NCI-H1105 treated with DMSO at 0.1 percent for 48 hours (cell line): ENCODE results near the gene MALL.
"Not testable (repeated sequence)": the region's sequence is repeated elsewhere in the genome, so short reads cannot be mapped to it uniquely, and the experiment has no call there.

Experiments used
- DNase-seq: peaks from one replicate; lab custom pipeline; 2025; lab: John Stamatoyannopoulos, UW

Gene MALL

GRCh38 chr2:110115291-110116032 is at the start of gene MALL:
Gene MALL (minus strand): TSS chr2:110115822. CDS start chr2:110115792, 30 bp downstream.
- no peak for DNase-seq

GRCh38 chr2:110157153-110157793 is 41.7 kb upstream of the MALL start:
- DNase-seq, result peak; percentile 23

- not testable (repeated sequence) for DNase-seq
These were observed 39.2 kb upstream of the MALL start for GRCh38 chr2:110154828-110155227.

DNA sequence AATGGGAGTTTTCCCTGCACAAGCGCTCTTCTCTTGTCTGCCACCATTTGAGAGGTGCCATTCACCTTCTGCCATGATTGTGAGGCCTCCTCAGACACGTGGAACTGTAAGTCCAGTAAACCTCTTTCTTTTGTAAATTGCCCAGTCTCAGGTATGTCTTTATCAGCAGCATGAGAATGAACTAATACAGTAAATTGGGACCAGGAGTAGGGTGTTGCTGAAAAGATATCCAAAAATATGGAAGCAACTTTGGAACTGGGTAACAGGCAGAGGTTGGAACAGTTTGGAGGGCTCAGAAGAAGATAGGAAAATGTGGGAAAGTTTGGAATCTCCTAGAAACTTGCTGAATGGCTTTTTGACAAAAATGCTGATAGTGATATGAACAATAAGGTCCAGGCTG is 38.6 kb upstream of the MALL start:
- not testable (repeated sequence) for DNase-seq

- DNase-seq, result no peak
These were observed 37.8 kb upstream of the MALL start for GRCh38 chr2:110153416-110153815.

DNA sequence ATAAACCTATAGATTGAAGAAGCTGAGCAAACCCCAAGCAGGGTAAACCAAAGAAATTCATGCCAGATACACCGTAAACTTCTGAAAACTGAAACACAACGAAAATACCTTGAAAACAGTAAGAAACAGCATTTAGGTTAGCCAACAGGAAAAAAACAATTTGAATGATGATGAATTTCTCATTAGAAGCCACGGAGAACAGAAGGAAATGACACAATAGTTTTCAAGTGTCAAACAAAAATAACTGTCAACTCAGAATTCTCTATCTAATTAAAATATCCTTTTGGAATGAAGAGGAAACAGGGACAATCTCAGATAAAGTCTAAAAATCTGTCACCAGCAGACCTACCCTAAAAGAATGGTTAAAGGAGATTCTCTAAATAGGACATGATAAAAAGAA is 37.3 kb upstream of the MALL start:
- DNase-seq, result no peak

DNA sequence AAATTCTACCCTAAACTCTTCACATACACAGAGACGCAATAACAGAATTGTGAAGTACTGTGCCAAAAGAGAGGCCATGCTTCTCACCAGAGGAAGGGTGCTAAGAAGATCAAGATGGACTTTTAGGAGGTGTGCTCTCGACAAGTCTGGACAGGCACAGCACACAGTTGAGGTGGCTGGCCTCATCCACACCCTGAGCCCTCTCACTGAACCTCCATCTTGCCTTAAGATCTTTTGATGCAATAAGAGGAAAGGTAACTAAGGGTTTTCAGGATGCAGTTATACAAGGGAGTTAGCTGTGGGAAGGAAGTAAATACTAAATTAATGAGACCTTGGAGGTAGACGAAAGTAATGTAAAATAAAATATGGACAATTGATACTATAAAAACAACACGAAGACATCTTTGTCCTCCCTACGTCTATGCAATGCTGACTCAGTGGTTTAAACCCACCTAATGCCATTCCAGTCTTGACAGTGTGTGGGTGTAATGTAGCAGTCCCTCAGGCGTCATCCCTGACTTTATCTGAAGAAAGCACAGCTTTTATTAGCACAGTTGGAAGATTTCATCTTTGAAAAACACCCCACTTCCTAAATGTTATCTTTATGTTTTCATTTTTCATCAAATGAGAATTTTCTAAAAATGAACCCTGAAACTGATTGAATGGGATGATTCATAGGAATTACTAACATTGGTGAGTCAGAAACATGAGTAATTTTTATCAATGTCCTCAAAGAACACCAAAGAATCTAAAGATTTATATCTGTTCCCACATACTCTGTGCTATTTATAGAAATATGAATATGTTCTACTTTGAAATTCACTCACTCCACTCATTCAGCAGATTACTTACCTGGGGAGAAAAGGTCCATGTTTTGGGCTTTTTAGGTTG is 34.0 kb upstream of the MALL start:
- DNase-seq, result no peak

GRCh38 chr2:110146945-110147332 is 31.3 kb upstream of the MALL start:
- DNase-seq, result no peak

DNA sequence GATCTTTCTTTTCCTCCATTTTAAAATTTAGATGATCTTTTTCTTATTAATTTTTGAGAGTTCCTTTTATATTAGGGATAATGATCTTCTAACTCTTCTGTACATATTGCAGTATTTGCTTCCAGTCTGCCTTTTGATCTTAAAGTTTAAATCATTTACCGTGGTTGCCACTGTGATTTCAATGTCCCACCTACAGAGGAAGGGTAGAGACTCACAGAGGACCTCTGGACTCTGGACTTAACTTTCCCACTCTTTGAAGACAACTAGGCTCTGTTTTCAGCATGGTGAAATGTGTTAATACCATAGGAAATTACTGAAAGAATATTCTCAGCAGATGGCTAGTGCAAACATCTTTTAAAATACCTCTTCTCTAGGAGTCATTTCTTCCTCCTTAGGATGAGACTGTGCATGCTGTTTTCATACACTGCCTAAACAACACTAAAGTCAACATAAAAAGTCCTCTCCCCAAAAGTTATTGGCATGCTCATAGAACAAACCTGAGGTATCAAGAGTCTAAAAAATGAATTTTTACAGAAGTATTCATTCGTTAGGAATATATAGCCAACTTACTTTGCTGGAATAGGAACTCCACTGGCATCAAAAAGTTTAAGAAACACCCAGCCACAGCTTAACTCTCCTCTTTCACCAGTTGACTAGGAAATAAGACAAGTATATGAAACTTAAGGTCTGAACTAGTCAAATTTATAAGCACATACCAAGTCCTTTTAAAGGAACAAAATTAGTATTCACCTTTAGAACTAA is 30.7 kb upstream of the MALL start:
- no peak for DNase-seq

GRCh38 chr2:110143982-110144381 is 28.4 kb upstream of the MALL start:
- no peak for DNase-seq

- DNase-seq, result no peak
These were observed 24.8 kb upstream of the MALL start for GRCh38 chr2:110140401-110140800.

DNA sequence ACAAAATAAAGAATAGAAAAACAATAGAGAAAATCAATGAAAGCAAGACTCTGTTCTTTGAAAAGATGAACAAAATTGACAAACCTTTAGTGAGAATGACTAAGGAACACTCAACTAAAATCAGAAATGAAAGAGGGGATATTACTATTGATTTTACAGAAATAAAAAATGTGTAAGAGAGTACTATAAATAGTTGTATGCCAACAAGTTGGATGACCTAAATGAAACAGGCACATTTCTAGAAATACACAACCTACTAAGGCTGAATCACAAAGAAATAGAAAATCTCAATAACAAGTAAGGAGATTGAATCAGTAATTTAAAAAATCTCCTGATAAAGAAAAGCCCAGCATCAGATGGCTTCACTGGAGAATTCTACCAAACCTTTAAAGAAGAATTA is 18.4 kb upstream of the MALL start:
- DNase-seq, result no peak

GRCh38 chr2:110131166-110131565 is 15.5 kb upstream of the MALL start:
- no peak for DNase-seq

GRCh38 chr2:110130757-110131156 is 15.1 kb upstream of the MALL start:
- no peak for DNase-seq

- DNase-seq, result no peak
These were observed 11.3 kb upstream of the MALL start for GRCh38 chr2:110126906-110127305.

DNA sequence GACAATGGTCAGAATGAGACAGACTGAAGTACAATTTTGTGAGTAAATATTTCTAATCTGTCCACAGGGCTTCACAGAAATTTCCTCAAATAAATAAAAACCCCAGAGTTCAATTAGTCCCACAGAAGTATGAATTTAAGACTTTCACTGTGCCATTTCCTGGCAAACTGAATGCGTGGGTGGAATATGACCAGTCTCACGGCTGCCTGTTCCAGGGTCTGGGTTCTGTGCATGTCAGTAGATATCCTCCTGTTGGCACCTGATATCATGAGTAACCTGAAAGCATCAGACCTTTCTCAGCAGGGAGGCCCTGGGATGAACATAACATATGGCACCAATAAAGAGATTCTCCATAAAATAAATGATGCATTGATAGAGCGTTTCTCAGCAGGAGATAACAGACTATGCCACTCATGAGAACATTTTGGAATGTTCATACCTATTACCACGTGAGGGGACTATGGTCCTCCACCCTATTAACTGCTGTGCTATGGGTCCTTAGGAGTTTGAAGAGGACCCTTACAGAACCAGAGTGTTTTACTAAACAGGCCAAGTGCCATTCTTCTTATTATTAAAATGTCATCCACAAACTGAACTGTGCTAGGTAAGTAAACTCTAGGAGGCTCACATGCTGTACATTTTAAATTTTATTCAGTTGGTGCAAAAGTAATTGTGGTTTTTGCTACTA is 10.6 kb upstream of the MALL start:
- DNase-seq, result no peak

- no peak for DNase-seq
These were observed 9.5 kb upstream of the MALL start for GRCh38 chr2:110124939-110125691.

- DNase-seq, result no peak
These were observed 8.6 kb upstream of the MALL start for GRCh38 chr2:110124038-110124825.

DNA sequence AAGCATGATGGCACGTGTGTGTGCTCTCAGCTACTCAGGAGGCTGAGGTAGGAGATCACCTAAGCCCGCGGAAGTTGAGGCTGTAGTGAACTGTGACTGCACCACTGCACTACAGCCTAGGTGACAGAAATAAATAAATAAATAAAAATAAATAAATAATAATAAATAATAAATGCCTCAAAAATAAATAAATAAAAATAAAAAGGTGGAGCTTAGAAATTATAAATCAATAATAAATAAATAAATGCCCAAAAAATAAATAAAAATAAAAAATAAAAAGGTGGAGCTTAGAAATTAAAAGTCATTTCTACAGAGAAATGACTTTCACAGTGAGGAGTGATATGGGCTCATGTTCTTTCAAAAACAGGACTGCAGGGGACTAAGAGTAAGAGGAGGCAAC is 6.0 kb upstream of the MALL start:
- DNase-seq, result no peak

DNA sequence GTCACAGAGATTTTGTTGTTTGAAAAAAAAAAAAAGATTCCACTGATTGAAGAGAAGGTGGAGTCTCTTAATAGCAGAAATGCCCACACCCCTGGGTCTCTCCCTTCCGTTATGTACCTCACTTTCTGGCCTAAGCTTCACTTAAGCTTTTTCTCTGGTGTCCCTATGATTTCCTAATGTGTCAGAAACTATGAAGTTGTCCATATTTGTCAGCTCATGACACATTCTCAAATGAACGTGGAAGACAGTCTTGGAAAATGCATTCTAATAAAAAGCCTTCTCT is 5.4 kb upstream of the MALL start:
- no peak for DNase-seq
